ENCODE data around the gene ANKRD60.

The ANKRD60 gene

DNA sequence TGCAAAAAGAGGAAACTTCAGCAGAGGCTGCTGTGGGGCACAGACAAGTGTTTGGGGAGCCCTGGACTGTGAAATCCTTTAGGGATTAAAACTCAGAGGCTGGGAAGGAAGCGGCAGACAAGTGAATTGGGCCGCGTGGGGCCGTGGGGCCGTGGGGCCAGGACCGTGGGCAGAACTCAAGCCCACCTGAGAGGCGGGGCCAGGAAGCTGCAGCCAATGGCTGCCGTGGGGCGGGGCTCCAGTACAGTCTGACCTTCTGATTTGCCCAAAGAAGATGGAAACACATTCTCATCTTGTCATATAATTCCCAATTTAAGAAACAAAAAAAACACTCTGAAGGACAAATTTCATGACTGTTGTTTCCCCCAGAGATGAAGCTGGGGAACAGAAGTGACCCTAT, 55.4 kb downstream of the ANKRD60 start:
- DNase-seq, result peak in 1 of 10 donors; percentile 35
- intact Hi-C loops (cut with DNase I), result loop anchor here (10.0 kb wide), 1 partner anchor 578 kb away; no protein-coding TSS in a partner anchor

DNA sequence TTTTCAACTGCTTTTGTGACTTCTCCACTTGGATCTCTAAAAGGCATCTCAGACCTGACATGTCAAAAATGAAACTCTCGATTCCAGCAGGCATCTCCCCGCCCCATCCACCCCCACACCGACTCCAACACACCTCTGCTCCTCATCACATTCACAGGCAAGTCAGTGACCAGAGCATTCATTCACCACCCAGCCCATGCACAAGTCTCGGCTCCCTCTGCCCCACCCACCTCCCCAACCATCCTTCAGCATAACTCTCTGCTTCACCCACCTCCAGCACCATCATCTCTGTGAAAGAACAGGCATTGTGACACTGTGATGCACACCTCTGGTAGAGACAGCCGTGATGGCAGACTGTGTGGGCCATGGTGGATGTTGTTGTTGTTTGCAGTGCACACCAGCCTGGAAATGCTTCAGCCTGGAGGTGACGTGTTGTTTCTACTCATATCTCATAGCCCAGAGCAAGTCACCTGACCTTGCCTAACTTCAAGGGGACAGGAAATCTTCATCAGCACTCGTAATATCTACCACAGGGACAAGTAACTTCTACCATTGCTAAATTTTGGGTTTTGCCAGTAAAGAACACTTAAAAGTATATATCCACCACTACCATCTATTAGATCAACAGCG, 56.5 kb downstream of the ANKRD60 start:
- intact Hi-C loops (cut with DNase I), result loop anchor here (10.0 kb wide), 1 partner anchor 577 kb away; no protein-coding TSS in a partner anchor

GRCh38 chr20:58169450-58169849, 59.0 kb downstream of the ANKRD60 start:
- intact Hi-C loops (cut with DNase I), result no loop called here
- peak in 1 of 10 donors; percentile 18 for DNase-seq

More for the DNA sequence above, 56.5 kb downstream of the ANKRD60 start:
- peak in 1 of 10 donors; percentile 37 for DNase-seq

- peak in 1 of 10 donors; percentile 10 for DNase-seq
- intact Hi-C loops (cut with DNase I), result no loop called here
Measured at GRCh38 chr20:58168843-58169242, 59.6 kb downstream of the ANKRD60 start.

GRCh38 chr20:58167759-58168158, 60.7 kb downstream of the ANKRD60 start:
- peak in 1 of 10 donors; percentile 31 for DNase-seq
- intact Hi-C loops (cut with DNase I), result no loop called here

Data from posterior cingulate gyrus (tissue), 11 donors.